VCaP (cell line): ENCODE data around the gene INIP.

ENCODE experiments used
- H3K27ac ChIP-seq: fragments of 450-650 bp; 2 replicates; pipeline ENCODE4 v1.5.1; 2017
- CTCF ChIP-seq: fragments of 450-650 bp; conservative IDR thresholded peaks from 2 replicates; pipeline ENCODE4 v1.5.1; 2017; ENCODE audit warnings: mild to moderate bottlenecking, moderate library complexity

Gene INIP

GRCh38 chr9:112712678-112713077 is 5.2 kb downstream of the INIP start:
- H3K27ac ChIP-seq, result no peak overlapping the region; the same call in 1 of the 2 replicates
- no peak for TF ChIP-seq CTCF

DNA sequence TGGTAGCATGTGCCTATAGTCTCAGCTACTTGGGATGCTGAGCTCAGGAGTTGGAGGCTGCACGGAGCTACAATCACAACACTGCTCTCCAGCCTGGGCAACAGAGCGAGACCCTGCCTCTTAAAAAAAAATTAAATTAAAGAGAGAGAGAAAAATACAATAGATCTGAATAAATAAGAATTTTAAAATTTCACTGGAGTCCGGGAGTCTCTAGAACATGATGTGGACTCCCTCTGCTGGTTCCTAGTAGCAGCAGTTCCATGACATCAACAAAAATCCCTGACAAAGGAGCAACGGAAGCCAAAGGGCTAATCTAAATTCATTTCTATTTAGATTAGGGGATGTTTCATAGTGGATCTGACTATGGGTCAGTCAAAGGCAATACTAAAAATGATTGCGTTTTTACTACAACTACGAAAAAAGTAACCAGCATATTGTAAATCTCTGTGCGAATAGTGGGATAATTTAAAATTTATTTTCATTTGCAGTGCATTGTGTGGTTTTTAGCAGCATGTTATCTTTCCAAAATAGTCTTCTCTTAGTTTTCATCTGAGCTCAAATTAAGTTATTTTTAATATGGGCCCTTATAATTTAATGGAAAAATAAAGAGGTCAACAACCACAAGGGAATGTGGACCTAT is 6.7 kb downstream of the INIP start:
- no peak overlapping the region for H3K27ac ChIP-seq
- peak; percentile 91 for TF ChIP-seq CTCF

DNA sequence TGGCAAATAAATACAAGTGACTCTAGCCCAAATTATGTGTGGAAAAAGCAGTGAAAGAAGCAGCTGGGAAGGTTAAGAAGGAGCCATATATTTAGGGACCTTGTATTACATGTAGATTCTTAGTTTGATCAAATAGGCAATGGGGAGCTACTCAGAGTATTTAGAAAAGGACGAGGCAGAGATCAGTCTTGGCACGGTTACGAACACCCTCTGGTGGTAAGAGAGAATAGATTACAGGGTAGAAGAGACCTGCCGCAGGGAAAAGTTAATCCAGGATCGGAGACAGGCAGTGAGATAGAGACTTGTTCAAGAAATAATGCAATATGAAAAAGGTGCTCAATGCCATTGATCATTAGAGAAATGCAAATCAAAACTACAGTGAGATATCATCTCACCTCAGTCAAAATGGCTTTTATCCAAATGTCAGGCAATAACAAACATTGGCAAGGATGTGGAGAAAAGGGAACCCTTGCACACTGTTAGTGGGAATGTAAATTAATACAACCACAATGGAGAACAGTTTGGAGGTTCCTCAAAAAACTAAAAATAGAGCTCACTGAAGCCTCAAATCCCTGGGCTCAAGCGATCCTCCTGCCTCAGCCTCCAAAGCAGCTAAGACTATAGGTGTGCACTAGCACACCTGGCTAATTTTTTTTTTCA is 12.0 kb downstream of the INIP start:
- H3K27ac ChIP-seq, result peak overlapping the region; percentile 2
- peak; percentile 85 for TF ChIP-seq CTCF

GRCh38 chr9:112703304-112703703 is 14.6 kb downstream of the INIP start:
- H3K27ac ChIP-seq, result no peak overlapping the region
- TF ChIP-seq CTCF, result no peak

DNA sequence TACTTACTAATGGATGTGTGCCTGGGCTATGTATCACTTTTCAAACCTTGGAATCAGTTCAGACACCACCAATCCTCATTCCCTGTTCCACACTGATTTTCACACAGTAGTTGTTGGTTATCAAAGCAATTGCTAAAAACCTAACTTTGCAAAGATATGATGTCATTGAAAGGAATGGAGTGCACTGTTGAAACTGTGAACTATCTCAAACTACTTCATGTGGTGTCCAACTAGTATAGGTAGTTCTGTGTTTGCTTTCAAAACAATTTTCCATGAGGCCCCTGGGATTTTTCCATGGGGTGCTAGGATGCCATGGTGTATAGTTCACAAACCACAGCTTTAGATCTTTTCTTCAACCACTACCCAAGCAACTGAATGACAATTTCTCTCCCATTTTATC is 17.8 kb downstream of the INIP start:
- no peak overlapping the region for H3K27ac ChIP-seq
- no peak for TF ChIP-seq CTCF

- H3K27ac ChIP-seq, result no peak overlapping the region
- no peak for TF ChIP-seq CTCF
These were observed 18.7 kb downstream of the INIP start for GRCh38 chr9:112699230-112699629.

DNA sequence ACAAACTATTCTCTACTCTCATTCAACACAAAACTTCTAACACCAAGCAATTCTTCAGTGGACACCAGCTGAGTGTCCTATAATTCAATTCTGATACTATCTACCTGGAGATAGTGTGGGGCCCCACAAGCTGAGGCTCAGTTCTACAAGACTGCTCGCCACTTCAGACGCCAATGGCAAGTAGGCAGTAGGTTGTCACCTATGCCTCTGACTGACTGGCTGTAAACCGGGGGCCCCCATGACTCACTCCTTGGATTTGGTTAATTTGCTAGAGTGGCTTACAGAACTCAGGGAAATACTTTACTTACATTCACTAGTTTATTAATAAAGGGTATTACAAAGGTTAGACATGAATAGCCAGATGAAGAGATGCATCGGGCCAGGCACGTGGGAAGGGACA is 21.5 kb downstream of the INIP start:
- no peak overlapping the region for H3K27ac ChIP-seq
- no peak for TF ChIP-seq CTCF
